Activated naive CD8-positive, alpha-beta T cell treated with anti-CD3 and anti-CD28 coated beads, Interleukin-2, amount 50 U/mL, for 16 hours (primary cell): ENCODE data around the gene GNAS.
"Not testable (repeated sequence)": the region's sequence is repeated elsewhere in the genome, so short reads cannot be mapped to it uniquely, and the experiment has no call there.

ENCODE experiments used
- DNase-seq: peaks from one replicate; pipeline ENCODE4 v3.0.0-alpha.2; 2020; ENCODE audit warnings: low read depth, low spot score

The GNAS gene

DNA sequence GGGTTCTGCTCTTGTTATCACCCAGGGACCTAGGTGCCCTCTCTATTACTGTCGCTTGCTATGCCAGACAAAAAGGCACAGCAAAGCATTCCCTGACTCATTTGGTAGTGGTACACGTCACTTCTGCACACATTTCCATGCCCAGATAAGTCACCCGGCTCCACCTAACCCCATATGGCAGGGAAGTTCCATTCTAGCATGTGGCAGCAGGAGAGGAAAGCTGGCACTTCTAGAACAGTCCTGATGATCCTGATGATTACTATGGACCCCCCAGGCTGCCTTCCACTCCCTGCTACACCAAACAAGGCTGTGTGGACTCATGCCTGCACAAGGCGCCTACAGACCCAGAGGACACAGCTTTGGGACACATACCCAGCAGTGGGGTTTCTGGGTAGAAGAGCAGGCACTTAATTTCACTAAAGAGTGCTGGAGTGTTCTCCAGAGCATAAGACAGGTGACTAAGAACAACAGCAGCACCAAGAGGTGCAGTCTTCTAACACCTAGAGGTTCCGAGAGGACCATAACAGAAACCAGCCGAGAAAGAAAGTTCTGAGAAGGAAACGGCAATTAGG is 75.1 kb downstream of the GNAS start:
- DNase-seq = no peak

DNA sequence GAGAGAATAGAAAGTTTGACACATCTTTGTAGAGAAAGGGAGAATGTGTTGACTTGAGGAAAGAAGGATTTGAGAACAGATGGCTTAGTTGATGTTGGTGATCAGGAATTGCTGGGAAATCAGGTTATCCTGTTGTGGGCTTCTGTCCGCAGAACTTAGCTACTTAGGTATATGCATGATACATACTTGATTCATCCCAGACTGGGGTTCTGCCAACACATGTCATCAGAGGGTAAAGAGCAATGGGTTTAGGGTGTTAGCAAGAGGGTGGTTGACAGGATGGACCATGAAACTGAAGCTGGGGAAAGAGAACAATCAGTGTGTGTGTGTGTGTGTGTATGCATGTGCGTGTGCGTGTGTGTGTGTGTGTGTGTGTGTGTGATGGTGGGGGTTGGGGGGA is 78.0 kb downstream of the GNAS start:
- DNase-seq = no peak

DNA sequence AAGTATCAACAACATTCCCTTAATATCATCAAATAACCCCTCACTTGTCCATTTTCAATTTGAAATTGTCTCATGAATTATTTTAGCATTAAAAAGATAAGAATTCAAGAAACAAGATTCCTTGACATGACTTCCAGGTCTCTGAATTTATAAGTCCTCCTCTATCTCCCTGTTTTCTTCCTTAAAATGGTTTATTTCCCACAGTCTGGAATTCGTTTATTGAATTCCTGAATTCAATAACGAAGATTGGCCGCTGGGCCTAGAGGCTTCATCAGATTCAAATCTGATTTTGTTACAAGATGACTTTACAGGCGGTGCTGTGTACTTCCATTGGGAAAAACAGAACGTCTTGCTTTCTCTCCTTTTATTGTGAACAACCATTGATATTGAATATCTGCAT is 79.7 kb downstream of the GNAS start:
- no peak for DNase-seq

DNA sequence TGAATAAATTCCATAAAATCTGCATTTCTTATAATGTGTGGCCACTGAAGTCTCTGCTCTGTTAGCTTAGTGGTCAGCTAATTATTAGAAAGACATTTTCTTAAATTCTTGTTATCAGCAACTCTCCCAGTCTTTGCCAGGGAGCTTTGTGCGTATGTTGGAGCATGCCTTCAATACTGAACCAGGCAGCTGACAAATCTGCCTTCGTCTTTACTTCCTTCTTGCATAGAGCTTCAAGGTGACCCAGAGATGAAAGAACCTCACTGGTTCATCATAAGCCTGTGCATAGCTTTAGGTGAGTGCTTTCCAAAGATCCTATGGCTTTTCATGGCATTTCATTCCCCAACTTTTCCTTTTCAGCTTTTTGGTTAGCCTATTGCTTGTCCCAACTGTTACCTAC is 85.6 kb downstream of the GNAS start:
- no peak for DNase-seq

DNA sequence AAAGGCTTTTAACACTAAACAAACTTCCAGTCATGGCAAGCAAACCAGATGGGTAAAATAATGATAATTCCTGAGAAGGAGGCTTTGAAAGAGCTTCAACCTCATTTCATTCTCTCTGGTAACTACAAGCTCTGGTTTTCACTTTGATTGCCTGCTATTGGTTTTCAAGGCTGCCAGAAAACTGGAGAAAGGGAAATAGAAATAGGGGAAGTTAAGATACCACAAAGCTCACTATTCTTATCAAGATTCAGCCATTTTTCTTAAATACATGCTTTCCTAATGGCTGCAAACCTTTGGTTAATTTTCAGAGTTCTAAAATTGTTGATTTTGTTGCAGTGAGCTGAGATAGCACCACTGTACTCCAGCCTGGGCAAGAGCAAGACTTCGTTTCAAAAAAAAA is 86.0 kb downstream of the GNAS start:
- no peak for DNase-seq

DNA sequence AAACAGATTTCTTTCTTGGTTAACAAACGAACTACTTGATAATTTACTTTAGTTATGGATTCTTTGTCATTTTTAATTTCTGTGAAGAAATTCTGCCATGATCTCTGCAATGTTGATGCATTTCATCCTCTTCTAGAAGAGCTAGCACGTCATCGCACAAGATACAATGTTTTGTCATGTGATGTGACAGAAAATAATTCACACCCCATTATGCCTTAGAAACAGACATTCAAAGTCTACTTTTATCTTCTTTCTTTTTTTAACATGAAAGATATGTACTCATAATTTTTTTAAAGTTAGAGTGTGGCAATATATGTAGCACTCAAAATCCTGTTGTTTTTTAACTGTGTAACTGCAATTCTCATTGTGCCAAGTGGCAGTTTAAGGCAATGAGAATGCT is 89.0 kb downstream of the GNAS start:
- no peak for DNase-seq

DNA sequence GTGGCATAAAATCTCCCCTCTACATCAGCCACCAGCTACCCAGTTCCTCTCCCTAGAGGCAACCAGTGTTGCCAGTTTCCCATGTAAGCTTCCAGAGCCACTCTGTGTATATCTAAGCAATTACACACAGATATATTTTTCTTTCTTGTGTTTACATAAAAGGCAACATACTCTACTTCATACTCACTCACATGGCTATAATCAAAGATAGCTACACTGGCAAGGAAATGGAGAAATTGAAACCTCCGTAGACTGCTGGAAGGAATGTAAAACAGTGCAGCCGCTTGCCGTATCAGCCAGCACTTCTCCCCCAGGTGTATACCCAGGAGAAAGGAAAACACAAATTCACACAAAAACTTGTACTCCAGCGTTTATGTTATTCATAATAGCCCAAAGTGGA is 90.0 kb downstream of the GNAS start:
- DNase-seq = no peak

DNA sequence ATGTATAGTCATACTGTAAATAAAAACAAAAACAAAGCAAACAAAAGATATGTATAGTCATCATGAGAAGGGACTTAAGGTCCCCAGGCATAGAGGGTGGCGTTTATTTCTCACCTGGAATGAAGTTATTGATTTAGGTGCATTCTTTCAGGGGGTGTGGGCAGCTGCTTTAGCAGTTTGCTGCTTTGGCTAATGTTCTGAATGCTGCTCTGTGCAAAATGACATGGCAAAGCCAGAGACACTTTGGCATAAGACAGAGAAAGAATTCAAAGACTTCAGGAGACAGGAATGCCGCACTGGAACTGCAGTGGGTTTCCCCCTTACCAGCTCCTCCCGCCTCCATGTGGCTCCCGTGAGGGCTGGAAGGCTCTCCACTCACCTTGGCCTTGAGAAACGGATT is 92.1 kb downstream of the GNAS start:
- no peak for DNase-seq

DNA sequence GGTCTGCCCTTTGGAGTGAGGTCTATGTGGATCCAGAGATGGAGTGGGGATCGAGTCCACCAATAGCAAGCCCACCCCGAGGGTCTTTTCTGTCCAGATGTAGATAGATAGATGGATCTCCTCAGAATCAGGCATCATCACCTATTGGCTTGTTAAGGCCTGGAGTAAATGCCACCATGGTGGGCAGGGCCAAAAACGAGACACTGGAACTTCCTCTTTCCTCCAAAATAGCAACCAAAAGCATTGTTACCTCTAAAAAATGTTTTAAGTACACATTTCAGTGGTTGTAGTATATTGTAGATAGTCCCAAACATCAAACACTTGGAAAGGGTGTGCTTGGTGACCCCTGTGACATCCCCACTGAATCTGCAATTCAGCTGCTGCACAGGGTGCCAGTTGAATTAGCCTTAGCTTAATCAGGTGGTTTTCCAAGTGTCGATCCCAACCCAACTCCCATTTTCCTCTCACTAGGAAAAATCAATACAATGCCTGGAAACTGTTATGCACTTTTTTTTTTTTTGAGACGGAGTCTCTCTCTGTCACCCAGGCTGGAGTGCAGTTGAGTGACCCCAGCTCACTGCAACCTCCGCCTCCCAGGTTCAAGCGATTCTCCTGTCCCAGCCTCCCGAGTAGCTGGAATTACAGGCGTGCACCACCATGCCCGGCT is 93.6 kb downstream of the GNAS start:
- no peak for DNase-seq

DNA sequence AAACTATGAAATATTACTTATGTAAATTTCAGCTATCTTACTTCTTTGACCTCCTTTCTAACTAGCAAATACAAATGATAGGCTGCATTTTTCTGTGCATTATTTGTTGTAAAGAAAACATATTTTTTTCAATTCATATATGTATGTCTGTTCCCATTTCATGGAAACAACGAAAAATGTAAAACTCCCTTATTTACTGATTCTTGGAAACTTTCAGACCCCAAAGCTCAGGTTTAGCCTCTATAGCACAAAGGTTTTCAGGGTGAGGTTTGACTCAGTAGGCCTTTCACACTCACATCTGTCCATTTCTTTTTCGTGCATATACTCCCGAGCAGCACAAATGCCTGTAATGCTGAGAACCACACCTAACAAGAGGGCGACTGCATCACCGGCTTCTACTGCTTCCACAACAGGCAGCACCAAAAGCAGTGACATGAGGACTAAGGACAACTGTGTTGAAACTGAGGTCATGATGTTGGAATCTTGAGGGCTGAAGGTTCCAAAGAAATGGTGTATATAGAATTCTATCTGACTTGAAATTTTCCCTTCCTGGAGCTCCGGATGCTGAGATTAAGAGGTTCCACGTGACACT is 95.4 kb downstream of the GNAS start:
- DNase-seq = not testable (repeated sequence)

DNA sequence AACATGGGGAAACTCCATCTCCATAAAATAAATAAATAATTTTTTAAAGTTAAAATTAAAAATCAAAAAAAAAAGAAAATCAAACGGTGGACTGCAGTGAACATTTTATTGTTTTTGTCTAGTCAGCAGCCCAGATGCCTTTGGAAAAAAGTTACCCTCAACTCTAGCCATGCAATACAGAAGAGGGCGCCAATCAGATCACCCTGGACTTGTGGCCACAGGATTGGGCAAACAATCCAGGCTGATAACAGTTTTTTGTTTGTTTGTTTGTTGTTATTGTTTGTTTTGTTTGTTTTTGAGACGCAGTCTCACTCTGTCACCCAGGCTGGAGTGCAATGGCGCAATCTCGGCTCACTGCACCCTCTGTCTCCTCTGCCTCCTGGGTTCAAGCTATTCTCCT is 98.1 kb downstream of the GNAS start:
- no peak for DNase-seq

DNA sequence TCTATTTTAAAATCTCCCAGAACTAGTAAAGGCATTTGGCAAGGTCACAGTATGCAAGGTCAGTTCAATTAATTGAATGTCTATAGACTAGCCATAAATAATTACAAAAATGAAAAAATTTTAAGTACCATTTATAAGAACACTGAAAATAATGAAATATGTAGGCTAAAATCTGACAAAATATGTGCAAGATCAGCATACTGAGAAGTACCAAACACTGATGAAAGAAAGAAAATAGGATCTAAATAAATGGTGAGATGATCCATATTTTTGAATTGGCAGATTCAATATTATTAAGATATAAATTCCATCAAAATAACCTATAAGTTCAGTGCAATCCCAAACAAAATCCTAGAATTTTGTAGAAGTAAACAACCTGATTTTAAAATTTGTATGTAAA is 100.5 kb downstream of the GNAS start:
- no peak for DNase-seq

DNA sequence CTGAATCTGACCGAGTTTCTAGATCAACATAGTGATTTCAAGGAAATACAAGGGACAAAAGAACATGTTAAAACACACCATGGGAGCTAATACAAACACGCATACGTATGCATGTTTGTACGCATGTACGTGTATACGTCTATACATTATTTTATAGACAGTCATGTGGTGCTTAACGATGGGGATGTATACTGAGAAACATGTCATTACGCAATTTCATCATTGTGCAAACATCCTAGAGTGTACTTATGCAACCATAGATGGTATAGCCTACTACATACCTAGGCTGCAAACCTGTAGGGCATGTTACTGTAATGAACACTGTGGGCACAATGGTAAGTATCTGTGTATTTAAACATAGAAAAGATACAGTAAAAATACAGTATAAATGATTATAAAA is 103.6 kb downstream of the GNAS start:
- DNase-seq = no peak

DNA sequence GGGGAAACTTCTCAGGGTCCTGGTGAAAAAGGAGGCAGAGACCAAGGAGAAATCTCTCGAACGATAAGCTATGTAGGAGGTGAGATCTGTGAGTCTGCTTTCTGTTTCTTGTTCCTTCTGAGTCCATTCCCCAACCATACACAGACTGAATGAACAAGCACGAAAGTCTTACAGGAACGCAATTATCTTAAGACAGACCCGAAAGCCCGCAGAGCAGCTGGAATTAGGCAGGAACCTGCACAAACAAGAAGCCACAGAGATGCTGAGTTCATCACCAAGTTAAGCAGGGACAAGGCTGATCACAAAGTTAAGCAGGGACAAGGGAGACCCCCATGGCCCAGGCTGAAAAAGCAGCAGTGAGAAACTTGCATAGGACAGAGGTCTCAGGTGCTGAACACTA is 107.1 kb downstream of the GNAS start:
- DNase-seq = no peak
